HepG2 (cell line): ENCODE data around the gene NEMF. TPM values are rescaled to one million over a fixed set of nuclear protein-coding genes. Genes with fewer than 3 reads are reported as not detected.

ENCODE experiments used
- AGO1 ChIP-seq: fragments of 200-400 bp; formaldehyde crosslinking; IDR thresholded peaks from 2 replicates; pipeline ENCODE4 v1.6.1; 2017; ENCODE audit warnings: mild to moderate bottlenecking, low read depth, low read length, moderate library complexity; ENCODE audit not compliant: poor library complexity, severe bottlenecking
- ARNT2 ChIP-seq: sonication (generic); formaldehyde crosslinking; IDR thresholded peaks from 2 replicates; pipeline ENCODE4 v1.8.0; 2022; ENCODE audit warnings: mild to moderate bottlenecking, low read depth, missing genetic modification reagents, moderate library complexity
- BATF2 ChIP-seq: sonication (generic); formaldehyde crosslinking; IDR thresholded peaks from 2 replicates; pipeline ENCODE4 v1.8.0; 2022; ENCODE audit warnings: mild to moderate bottlenecking, missing genetic modification reagents, moderate library complexity
- CAMTA2 ChIP-seq: sonication (generic); formaldehyde crosslinking; IDR thresholded peaks from 2 replicates; pipeline ENCODE4 v1.4.0; 2020; ENCODE audit warnings: mild to moderate bottlenecking, missing genetic modification reagents, borderline replicate concordance
- EHMT2 ChIP-seq: fragments of 200-600 bp; sonication (generic); IDR thresholded peaks from 2 replicates; pipeline ENCODE4 v1.7.0; 2017; ENCODE audit warnings: antibody characterized with exemption, low read depth, low read length, borderline replicate concordance
- ELF1 ChIP-seq: sonication (generic); formaldehyde crosslinking; IDR thresholded peaks from 2 replicates; pipeline ENCODE4 v1.4.0; 2020; ENCODE audit warnings: missing genetic modification reagents
- ELF4 ChIP-seq: sonication (generic); formaldehyde crosslinking; IDR thresholded peaks from 2 replicates; pipeline ENCODE4 v1.5.0; 2020; ENCODE audit warnings: missing genetic modification reagents, mild to moderate bottlenecking, moderate library complexity, borderline replicate concordance
- GABPA ChIP-seq, 2 experiments: IDR thresholded peaks; 2 replicates each; pipeline ENCODE4 v1.6.1; 2011 to 2016; ENCODE audit warnings: low read depth in 2 of 2, low read length in 1 of 2, missing biosample characterization in 1 of 2, missing genetic modification characterization in 1 of 2
- HIVEP1 ChIP-seq: sonication (generic); formaldehyde crosslinking; IDR thresholded peaks from 2 replicates; pipeline ENCODE4 v1.4.0; 2020; ENCODE audit warnings: mild to moderate bottlenecking, missing genetic modification reagents
- KAT2B ChIP-seq: fragments of 150-350 bp; IDR thresholded peaks from 2 replicates; pipeline ENCODE4 v1.6.1; 2014; ENCODE audit warnings: low read depth, low read length, borderline replicate concordance
- NFATC3 ChIP-seq: sonication (generic); formaldehyde crosslinking; IDR thresholded peaks from 2 replicates; pipeline ENCODE4 v1.5.1; 2020; ENCODE audit warnings: mild to moderate bottlenecking, missing genetic modification reagents
- SPEN ChIP-seq: sonication (generic); formaldehyde crosslinking; IDR thresholded peaks from 2 replicates; pipeline ENCODE4 v1.5.1; 2020; ENCODE audit warnings: low read depth, mild to moderate bottlenecking, missing genetic modification reagents
- STAT6 ChIP-seq: sonication (generic); formaldehyde crosslinking; IDR thresholded peaks from 2 replicates; pipeline ENCODE4 v1.4.0; 2020; ENCODE audit warnings: missing genetic modification reagents, mild to moderate bottlenecking, borderline replicate concordance
- TCF12 ChIP-seq, 2 experiments: fragments of 450-650 bp in 1 of 2; sonication (generic) in 1 of 2; formaldehyde crosslinking in 1 of 2; IDR thresholded peaks; 2 replicates each; pipeline versions ENCODE4 v1.6.1 to v1.8.0; 2017 to 2022; ENCODE audit warnings: antibody characterized with exemption in 1 of 2, mild to moderate bottlenecking in 1 of 2, missing genetic modification reagents in 1 of 2, moderate library complexity in 1 of 2
- TCF7L2 ChIP-seq: IDR thresholded peaks from 2 replicates; pipeline ENCODE4 v1.6.1; 2011; ENCODE audit warnings: mild to moderate bottlenecking, low read depth, low read length, moderate library complexity
- THAP11 ChIP-seq: IDR thresholded peaks from 2 replicates; pipeline ENCODE4 v1.6.1; 2016; ENCODE audit warnings: missing biosample characterization, missing genetic modification reagents
- ZNF121 ChIP-seq: sonication (generic); formaldehyde crosslinking; IDR thresholded peaks from 2 replicates; pipeline ENCODE4 v1.5.0; 2020; ENCODE audit warnings: mild to moderate bottlenecking, missing genetic modification reagents
- ZNF160 ChIP-seq: sonication (generic); formaldehyde crosslinking; IDR thresholded peaks from 2 replicates; pipeline ENCODE4 v1.8.0; 2022; ENCODE audit warnings: mild to moderate bottlenecking, inconsistent platforms, missing genetic modification reagents
- ZNF230 ChIP-seq: sonication (generic); formaldehyde crosslinking; IDR thresholded peaks from 2 replicates; pipeline ENCODE4 v1.4.0; 2020; ENCODE audit warnings: mild to moderate bottlenecking, missing genetic modification reagents
- ZNF235 ChIP-seq: sonication (generic); formaldehyde crosslinking; IDR thresholded peaks from 2 replicates; pipeline ENCODE4 v1.8.1; 2023; ENCODE audit warnings: mild to moderate bottlenecking, missing genetic modification reagents, borderline replicate concordance
- ZNF367 ChIP-seq: sonication (generic); formaldehyde crosslinking; IDR thresholded peaks from 2 replicates; pipeline ENCODE4 v1.4.0; 2020; ENCODE audit warnings: missing genetic modification reagents, borderline replicate concordance
- ZNF484 ChIP-seq: sonication (generic); formaldehyde crosslinking; IDR thresholded peaks from 2 replicates; pipeline ENCODE4 v1.5.1; 2020; ENCODE audit warnings: mild to moderate bottlenecking, low read depth, missing genetic modification reagents, borderline replicate concordance
- ZNF772 ChIP-seq: sonication (generic); formaldehyde crosslinking; IDR thresholded peaks from 2 replicates; pipeline ENCODE4 v1.5.0; 2020; ENCODE audit warnings: mild to moderate bottlenecking, missing genetic modification reagents
- ZNF792 ChIP-seq: IDR thresholded peaks from 2 replicates; pipeline ENCODE4 v1.6.1; 2016
- polyA plus RNA-seq, 8 experiments: library from polyadenylated mRNA; depleted of rRNA in 3 of 8; stranded (reverse) in 7 of 8; unstranded in 1 of 8; fragments of >200 nt; fragmentation: Illumina TruSeq in 4 of 8; extraction: Trizol in 4 of 8; gene quantifications; 2 replicates each; pipeline versions ENCODE4 v1.2.1 to v1.2.3, GENCODE V29; 2011 to 2016; ENCODE audit warnings: low read depth in 4 of 8, missing spikeins in 1 of 8, mixed read lengths in 1 of 8; ENCODE audit not compliant: insufficient read depth in 1 of 8
- total RNA-seq, 5 experiments: library from RNA; depleted of rRNA; stranded (reverse); fragments of >200 nt; fragmentation: Illumina TruSeq; extraction: Trizol; gene quantifications; 2 replicates each; pipeline ENCODE4 v1.2.3, GENCODE V29; 2016; ENCODE audit warnings: low read depth in 1 of 5
- TF ChIP-seq, protein P1 (sequence below): sonication (generic); formaldehyde crosslinking; conservative IDR thresholded peaks from 2 replicates; pipeline ENCODE4 v1.4.0; 2020; ENCODE audit warnings: missing genetic modification reagents

The NEMF gene
- total and polyA plus RNA-seq, 2 of the 13 experiments (the other 11 are each of a cell fraction or from before 2014, with no cell fraction given): 21.3 to 57.9 TPM

- TF ChIP-seq NFATC3 (no peak), ZNF230 (CRISPR knock-in tag) (no peak), HIVEP1 (CRISPR knock-in tag) (no peak), SPEN (CRISPR knock-in tag) (0 out of 2 replicates have a peak, but pooled peaks have one; percentile 51), ELF1 (CRISPR knock-in tag) (no peak), ELF4 (no peak), AGO1 (no peak), ZNF367 (no peak), BATF2 (no peak), ZNF235 (no peak), THAP11 (CRISPR knock-in tag) (peak; percentile 55; the same call in 1 of the 2 replicates), TCF12 (IDR thresholded peaks at IDR 0.05) (no peak), TCF12 (CRISPR knock-in tag; IDR thresholded peaks at IDR 0.05) (no peak), ZNF772 (peak; percentile 64; the same call in 1 of the 2 replicates), KAT2B (no peak), ZNF160 (CRISPR knock-in tag) (no peak), CAMTA2 (CRISPR knock-in tag) (no peak), STAT6 (CRISPR knock-in tag) (no peak), ZNF484 (CRISPR knock-in tag) (no peak), GABPA (IDR thresholded peaks at IDR 0.05; ENCODE audit: low read depth, low read length) (no peak), GABPA (CRISPR knock-in tag; IDR thresholded peaks at IDR 0.05; ENCODE audit: low read depth) (peak; percentile 20; the same call in 1 of the 2 replicates), ZNF792 (peak; percentile 62; the same call in 1 of the 2 replicates), EHMT2 (no peak), TCF7L2 (no peak), ARNT2 (CRISPR knock-in tag) (peak; percentile 61; the same call in 1 of the 2 replicates), ZNF121 (CRISPR knock-in tag) (peak; percentile 99)
- TF ChIP-seq, protein P1, sequence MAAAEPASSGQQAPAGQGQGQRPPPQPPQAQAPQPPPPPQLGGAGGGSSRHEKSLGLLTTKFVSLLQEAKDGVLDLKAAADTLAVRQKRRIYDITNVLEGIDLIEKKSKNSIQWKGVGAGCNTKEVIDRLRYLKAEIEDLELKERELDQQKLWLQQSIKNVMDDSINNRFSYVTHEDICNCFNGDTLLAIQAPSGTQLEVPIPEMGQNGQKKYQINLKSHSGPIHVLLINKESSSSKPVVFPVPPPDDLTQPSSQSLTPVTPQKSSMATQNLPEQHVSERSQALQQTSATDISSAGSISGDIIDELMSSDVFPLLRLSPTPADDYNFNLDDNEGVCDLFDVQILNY (CRISPR knock-in tag): no peak
Measured at GRCh38 chr14:49853572-49854375, 1.2 kb upstream of the NEMF start (continued).
